HepG2 (cell line): Measurements from ENCODE around the gene VGF. TPM values are rescaled to one million over a fixed set of nuclear protein-coding genes. Genes with fewer than 3 reads are reported as not detected.

Source experiments
- ARNT2 ChIP-seq: sonication (generic); formaldehyde crosslinking; IDR thresholded peaks from 2 replicates; pipeline ENCODE4 v1.8.0; 2022; ENCODE audit warnings: mild to moderate bottlenecking, low read depth, missing genetic modification reagents, moderate library complexity
- BHLHE40 ChIP-seq: IDR thresholded peaks from 2 replicates; pipeline ENCODE4 v1.6.1; 2011; ENCODE audit warnings: low read length, improper control_type of control experiment
- CCDC6 ChIP-seq: sonication (generic); formaldehyde crosslinking; IDR thresholded peaks from 2 replicates; pipeline ENCODE4 v1.8.1; 2022; ENCODE audit warnings: mild to moderate bottlenecking, missing genetic modification reagents, moderate library complexity
- CENPX ChIP-seq: sonication (generic); formaldehyde crosslinking; IDR thresholded peaks from 2 replicates; pipeline ENCODE4 v1.9.0; 2021; ENCODE audit warnings: mild to moderate bottlenecking, missing genetic modification reagents, moderate library complexity
- CHD2 ChIP-seq: IDR thresholded peaks from 2 replicates; pipeline ENCODE4 v1.6.1; 2011; ENCODE audit warnings: low read depth, low read length, improper control_type of control experiment
- CSRNP1 ChIP-seq: sonication (generic); formaldehyde crosslinking; IDR thresholded peaks from 2 replicates; pipeline ENCODE4 v1.8.1; 2023; ENCODE audit warnings: mild to moderate bottlenecking, missing genetic modification reagents
- DMAP1 ChIP-seq: IDR thresholded peaks from 2 replicates; pipeline ENCODE4 v1.6.1; 2016
- GRHL1 ChIP-seq: sonication (generic); formaldehyde crosslinking; conservative IDR thresholded peaks from 2 replicates; pipeline ENCODE4 v1.8.0; 2022; ENCODE audit warnings: missing genetic modification reagents
- IKZF1 ChIP-seq: fragments of 450-650 bp; IDR thresholded peaks from 2 replicates; pipeline ENCODE4 v1.7.1; 2016
- MIER2 ChIP-seq: IDR thresholded peaks from 2 replicates; pipeline ENCODE4 v1.6.1; 2016; ENCODE audit warnings: missing biosample characterization, missing genetic modification reagents
- PITX1 ChIP-seq: sonication (generic); formaldehyde crosslinking; IDR thresholded peaks from 2 replicates; pipeline ENCODE4 v1.5.1; 2020; ENCODE audit warnings: mild to moderate bottlenecking, missing genetic modification reagents
- ZBTB1 ChIP-seq: sonication (generic); formaldehyde crosslinking; IDR thresholded peaks from 2 replicates; pipeline ENCODE4 v1.4.0; 2020; ENCODE audit warnings: missing genetic modification reagents, borderline replicate concordance
- ZBTB7A ChIP-seq: sonication (generic); formaldehyde crosslinking; IDR thresholded peaks from 2 replicates; pipeline ENCODE4 v1.8.0; 2022; ENCODE audit warnings: mild to moderate bottlenecking, missing genetic modification reagents
- ZIK1 ChIP-seq: sonication (generic); formaldehyde crosslinking; IDR thresholded peaks from 2 replicates; pipeline ENCODE4 v1.5.0; 2020; ENCODE audit warnings: mild to moderate bottlenecking, low read depth, missing genetic modification reagents, borderline replicate concordance
- ZMYM4 ChIP-seq: sonication (generic); formaldehyde crosslinking; IDR thresholded peaks from 2 replicates; pipeline ENCODE4 v1.8.1; 2023; ENCODE audit warnings: mild to moderate bottlenecking, missing genetic modification reagents
- ZNF230 ChIP-seq: sonication (generic); formaldehyde crosslinking; IDR thresholded peaks from 2 replicates; pipeline ENCODE4 v1.4.0; 2020; ENCODE audit warnings: mild to moderate bottlenecking, missing genetic modification reagents
- ZNF605 ChIP-seq: sonication (generic); formaldehyde crosslinking; IDR thresholded peaks from 2 replicates; pipeline ENCODE4 v1.8.0; 2022; ENCODE audit warnings: mild to moderate bottlenecking, missing genetic modification reagents
- polyA plus RNA-seq, 8 experiments: library from polyadenylated mRNA; depleted of rRNA in 3 of 8; stranded (reverse) in 7 of 8; unstranded in 1 of 8; fragments of >200 nt; fragmentation: Illumina TruSeq in 4 of 8; extraction: Trizol in 4 of 8; gene quantifications; 2 replicates each; pipeline versions ENCODE4 v1.2.1 to v1.2.3, GENCODE V29; 2011 to 2016; ENCODE audit warnings: low read depth in 4 of 8, missing spikeins in 1 of 8, mixed read lengths in 1 of 8; ENCODE audit not compliant: insufficient read depth in 1 of 8
- total RNA-seq, 5 experiments: library from RNA; depleted of rRNA; stranded (reverse); fragments of >200 nt; fragmentation: Illumina TruSeq; extraction: Trizol; gene quantifications; 2 replicates each; pipeline ENCODE4 v1.2.3, GENCODE V29; 2016; ENCODE audit warnings: low read depth in 1 of 5
- TF ChIP-seq, protein P1 (sequence below): sonication (generic); formaldehyde crosslinking; IDR thresholded peaks from 2 replicates; pipeline ENCODE4 v1.4.0; 2020; ENCODE audit warnings: low read depth, missing genetic modification reagents
- TF ChIP-seq, protein P2 (sequence below): sonication (generic); formaldehyde crosslinking; IDR thresholded peaks from 2 replicates; pipeline ENCODE4 v1.5.0; 2020; ENCODE audit warnings: missing genetic modification reagents

Gene VGF
- total and polyA plus RNA-seq, 2 of the 13 experiments (the other 11 are each of a cell fraction or from before 2014, with no cell fraction given): 0.12 to 0.46 TPM

GRCh38 chr7:101201695-101202602, 36.6 kb upstream of the VGF start (continued):
- TF ChIP-seq, protein P1, sequence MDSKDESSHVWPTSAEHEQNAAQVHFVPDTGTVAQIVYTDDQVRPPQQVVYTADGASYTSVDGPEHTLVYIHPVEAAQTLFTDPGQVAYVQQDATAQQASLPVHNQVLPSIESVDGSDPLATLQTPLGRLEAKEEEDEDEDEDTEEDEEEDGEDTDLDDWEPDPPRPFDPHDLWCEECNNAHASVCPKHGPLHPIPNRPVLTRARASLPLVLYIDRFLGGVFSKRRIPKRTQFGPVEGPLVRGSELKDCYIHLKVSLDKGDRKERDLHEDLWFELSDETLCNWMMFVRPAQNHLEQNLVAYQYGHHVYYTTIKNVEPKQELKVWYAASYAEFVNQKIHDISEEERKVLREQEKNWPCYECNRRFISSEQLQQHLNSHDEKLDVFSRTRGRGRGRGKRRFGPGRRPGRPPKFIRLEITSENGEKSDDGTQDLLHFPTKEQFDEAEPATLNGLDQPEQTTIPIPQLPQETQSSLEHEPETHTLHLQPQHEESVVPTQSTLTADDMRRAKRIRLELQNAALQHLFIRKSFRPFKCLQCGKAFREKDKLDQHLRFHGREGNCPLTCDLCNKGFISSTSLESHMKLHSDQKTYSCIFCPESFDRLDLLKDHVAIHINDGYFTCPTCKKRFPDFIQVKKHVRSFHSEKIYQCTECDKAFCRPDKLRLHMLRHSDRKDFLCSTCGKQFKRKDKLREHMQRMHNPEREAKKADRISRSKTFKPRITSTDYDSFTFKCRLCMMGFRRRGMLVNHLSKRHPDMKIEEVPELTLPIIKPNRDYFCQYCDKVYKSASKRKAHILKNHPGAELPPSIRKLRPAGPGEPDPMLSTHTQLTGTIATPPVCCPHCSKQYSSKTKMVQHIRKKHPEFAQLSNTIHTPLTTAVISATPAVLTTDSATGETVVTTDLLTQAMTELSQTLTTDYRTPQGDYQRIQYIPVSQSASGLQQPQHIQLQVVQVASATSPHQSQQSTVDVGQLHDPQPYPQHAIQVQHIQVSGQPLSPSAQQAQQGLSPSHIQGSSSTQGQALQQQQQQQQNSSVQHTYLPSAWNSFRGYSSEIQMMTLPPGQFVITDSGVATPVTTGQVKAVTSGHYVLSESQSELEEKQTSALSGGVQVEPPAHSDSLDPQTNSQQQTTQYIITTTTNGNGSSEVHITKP (CRISPR knock-in tag): 0 out of 2 replicates have a peak, but pooled peaks have one; percentile 20
- TF ChIP-seq CENPX (CRISPR knock-in tag) (no peak), CHD2 (no peak), DMAP1 (peak; percentile 50), MIER2 (CRISPR knock-in tag) (no peak), ZBTB1 (CRISPR knock-in tag) (no peak), ARNT2 (CRISPR knock-in tag) (peak; percentile 56; the same call in 1 of the 2 replicates), ZBTB7A (CRISPR knock-in tag) (no peak), ZNF230 (CRISPR knock-in tag) (no peak), BHLHE40 (no peak), ZMYM4 (CRISPR knock-in tag) (peak; percentile 51; the same call in 1 of the 2 replicates), CCDC6 (peak; percentile 60; the same call in 1 of the 2 replicates), CSRNP1 (0 out of 2 replicates have a peak, but pooled peaks have one; percentile 47), GRHL1 (CRISPR knock-in tag) (no peak), IKZF1 (no peak), ZNF605 (CRISPR knock-in tag) (no peak; the same call in 1 of the 2 replicates), ZIK1 (CRISPR knock-in tag) (no peak; the same call in 1 of the 2 replicates), PITX1 (CRISPR knock-in tag) (no peak)
- TF ChIP-seq, protein P2, sequence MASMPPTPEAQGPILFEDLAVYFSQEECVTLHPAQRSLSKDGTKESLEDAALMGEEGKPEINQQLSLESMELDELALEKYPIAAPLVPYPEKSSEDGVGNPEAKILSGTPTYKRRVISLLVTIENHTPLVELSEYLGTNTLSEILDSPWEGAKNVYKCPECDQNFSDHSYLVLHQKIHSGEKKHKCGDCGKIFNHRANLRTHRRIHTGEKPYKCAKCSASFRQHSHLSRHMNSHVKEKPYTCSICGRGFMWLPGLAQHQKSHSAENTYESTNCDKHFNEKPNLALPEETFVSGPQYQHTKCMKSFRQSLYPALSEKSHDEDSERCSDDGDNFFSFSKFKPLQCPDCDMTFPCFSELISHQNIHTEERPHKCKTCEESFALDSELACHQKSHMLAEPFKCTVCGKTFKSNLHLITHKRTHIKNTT (CRISPR knock-in tag): no peak
